Globus pallidus (tissue), 1 donor: Measurements from ENCODE around the gene PICALM.
A peak's percentile ranks its signal among the peaks of the same experiment; 100 is the strongest.

ENCODE experiments used
- DNase-seq: peaks from one replicate; pipeline ENCODE4 v3.0.0-alpha.2; 2015; ENCODE audit warnings: low spot score

PICALM gene

DNA sequence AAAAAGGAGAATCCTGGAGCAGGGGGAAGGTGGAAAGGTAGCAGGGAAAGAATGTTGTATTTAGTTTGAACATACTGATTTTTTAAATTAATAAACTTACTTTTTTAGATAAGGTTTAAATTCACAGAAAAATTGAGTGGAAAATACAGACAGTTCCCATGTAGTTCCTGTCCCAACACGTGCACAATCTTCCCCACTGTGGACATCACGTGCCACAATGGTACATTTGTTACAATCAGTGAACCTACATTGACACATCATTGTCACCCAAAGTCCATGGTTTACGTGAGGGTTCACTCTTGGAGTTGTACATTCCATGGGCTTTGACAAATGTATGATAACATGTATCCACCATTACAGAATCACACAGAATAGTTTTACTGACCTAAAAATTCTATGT is 10.5 kb upstream of the PICALM start:
- DNase-seq, result no peak

DNA sequence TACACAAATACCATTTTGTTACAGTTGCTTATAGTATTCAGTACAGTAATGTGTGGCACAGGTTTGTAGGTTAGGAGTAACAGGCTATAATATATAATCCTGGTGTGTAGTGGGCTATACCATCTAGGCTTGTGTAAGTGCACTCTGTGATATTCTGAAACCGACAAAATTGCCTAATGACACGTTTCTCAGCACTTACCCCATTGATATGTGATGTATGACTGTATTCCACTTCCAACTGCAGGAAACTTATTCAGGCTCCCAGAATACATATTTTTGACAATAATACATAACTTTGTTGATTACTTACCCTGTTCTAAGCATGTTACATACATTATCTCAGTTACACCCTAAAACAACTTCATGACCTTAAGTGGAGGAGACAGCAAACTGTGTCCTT is 5.1 kb upstream of the PICALM start:
- no peak for DNase-seq

DNA sequence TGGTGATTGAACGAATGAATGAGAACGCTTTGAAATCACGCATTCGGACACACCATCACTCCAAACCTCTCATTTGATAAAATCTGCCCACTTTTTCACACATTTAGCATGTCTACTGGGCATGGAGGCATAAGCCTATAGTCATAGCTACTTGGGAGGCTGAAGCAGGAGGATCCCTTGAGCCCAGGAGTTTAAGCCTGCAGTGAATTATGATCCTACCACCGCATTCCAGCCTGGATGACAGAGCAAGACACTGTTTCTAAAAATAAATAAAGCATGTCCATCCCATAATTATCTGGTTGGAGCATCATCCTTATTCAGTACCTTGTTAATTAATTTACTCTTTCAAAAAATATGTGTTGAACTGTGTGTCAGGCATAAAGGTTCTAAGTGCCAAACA is 3.3 kb upstream of the PICALM start:
- no peak for DNase-seq

DNA sequence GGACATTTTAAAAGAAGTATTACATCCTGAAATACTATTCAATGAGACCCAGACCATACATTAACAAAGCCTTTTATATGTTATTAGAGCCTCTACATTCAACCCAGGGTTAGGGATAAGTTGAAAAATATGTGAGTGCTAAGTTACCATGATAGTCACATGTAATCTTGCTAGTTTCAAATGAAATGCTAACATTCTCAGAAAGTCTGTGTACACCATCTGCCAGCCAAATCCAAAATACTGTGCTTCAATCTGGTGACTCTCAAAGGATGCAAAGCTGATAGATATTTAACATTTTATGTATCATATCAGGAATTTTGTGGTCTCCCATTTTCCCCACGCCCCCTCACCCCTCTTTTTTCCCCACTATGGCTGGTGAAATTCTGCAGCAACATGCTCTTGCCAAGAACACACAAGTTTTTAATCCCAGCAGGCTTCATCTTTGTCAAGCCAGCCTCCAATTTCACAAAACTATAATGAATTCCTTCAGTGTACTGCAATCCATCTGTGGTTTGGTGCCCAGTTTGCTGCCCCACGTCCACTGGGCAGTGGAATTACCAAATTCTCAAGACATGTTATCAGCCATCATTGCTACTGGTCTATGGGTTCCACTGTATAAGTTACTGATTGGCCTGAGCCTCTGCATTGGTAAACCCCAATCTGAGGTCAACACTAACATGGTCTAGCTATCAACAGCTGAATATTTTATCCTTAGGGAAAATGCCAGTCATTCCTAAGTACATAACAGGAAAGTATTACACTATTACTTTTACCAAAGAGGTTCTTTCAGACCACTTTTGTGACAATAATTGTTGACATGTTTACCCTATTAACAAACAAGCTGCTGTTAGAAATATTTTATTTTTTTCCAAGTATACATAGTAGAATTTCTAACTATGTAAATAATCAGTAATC is 1.5 kb upstream of the PICALM start:
- DNase-seq, result no peak

DNA sequence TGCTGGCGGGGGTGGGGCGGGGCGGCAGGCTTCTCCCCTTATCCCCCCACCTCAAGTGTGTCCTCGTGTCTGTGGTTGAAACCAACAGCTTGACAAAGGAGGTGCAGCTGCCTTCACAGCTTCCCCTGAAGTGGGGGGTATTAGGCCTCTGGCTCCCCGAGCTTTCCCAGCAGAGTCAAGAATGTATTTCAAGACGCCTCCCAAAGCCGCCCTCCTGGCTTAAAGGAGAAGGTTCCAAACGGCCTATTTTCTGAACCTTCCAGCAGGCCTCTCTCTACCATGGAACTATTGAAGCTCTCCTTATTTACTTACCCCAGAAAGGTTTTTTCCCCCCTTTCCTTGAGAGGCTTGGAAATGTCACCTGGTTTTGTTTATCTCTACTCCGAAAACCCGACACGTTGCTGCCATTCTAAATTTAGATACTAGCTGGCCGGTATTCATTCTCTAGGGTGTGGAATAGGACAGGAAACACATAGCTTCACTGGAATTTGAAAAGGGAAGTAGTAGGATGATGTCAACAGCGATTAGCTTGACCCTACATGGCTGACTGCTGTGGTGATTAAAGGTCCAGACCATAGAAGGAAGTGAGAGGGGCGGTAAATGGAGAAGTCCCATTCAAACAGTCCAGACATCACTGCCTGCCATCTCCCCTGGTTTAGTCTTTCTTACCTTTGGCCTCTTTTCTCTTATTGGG is 671 bp upstream of the PICALM start:
- DNase-seq, result peak; percentile 76

DNA sequence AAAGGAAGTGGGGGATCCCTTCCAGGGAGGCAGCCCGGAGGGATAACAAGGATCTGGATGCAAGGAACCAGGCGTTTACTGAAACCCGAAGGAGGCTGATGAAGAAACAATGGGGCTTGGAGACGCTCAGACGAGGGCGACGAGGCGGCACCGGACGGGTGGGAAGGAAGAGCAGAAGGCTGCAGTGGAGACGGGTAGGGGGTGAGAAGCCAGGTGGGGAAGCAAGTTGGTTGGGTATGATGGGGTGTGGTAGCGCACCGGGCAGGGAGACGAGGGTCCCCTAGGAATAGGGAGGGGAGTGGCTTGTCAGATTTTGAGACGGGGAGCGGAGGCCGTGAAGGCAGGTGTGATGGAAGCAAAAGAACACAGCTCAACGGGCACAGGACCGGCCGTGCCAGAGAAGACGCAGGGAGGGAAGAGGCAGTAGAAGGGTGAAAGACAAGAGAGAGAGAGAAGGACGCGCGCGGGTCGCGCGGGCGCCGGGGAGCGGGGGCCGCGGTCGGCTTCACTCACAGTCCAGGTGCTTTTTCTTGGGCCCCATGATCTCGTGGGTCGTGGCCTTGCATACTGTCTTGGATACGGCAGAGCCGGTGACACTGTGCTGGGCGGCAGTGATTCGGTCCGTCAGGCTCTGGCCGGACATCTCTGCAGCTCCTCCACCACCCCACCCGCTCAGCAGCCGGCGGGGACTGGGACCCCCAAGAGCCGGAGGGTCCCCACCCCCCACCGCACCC is 579 bp downstream of the PICALM start:
- DNase-seq, result peak; percentile 53

DNA sequence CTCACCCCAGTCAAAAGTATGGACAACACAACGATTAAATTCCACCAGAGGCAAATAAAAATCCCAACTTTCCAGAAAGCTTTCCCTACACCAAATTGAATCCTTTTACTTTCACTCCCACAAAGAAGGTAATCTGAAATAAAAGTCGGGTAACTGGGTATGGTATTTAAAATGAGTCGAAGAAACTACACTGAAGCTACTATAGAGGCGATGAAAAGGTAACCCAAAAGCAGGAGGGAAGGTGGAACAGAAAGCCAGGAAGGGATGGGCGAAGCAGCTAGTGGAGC is 1.1 kb downstream of the PICALM start:
- DNase-seq, result no peak

DNA sequence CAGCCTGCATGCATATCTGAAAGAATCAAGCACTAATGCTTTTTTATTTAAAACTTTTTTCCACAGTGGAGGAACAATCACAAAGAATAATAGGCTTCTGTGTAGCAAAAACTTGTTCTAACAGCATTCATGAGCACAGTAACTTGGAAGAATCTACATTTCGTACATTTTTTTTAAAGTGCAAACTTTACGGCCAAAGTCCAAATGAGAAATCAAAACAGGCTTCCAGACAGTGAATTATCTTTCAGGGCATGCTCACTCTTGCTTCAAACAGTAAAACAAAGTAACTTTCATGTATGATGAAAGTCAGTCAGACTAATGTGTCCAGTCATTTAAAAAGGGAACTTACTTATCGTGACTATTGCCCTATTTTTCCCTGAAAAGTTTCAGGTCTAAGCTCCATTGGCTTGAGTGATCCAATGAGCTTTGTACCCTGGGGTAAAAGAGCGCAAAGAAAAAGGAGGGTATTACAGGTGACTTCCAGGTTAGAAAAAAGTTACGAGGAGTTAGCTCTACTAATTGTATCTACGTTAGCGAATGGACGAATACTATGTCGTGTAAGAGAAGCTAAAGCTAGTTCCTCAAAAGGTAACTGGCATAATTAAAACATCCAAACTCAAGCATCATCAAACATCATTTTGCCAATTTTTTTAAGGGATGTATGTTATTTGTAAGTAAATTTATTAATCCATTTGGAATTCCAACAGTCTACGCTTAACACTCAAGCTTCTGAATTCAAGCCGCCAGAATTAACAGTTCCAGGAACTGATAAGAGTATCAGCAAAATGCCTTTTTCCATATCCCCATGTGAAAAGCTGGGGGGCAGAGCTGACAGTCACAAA is 1.7 kb downstream of the PICALM start:
- peak; percentile 64 for DNase-seq

DNA sequence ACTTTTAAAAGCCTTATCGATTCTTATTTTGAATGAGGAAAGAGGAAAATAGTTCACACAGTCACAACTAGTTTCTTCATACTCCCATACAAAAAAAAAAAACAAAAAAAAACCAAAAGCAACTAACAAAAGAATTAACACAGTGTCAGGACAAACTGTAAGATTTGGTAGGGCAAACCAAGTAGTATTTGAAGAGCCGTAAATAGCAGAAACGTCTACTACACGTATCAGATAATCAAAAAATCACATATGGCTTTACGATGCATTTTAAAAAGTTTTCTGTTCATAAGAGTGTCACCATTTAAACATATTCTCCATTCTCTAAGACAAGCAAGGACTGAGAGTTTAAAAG is 2.3 kb downstream of the PICALM start:
- DNase-seq, result peak; percentile 43

DNA sequence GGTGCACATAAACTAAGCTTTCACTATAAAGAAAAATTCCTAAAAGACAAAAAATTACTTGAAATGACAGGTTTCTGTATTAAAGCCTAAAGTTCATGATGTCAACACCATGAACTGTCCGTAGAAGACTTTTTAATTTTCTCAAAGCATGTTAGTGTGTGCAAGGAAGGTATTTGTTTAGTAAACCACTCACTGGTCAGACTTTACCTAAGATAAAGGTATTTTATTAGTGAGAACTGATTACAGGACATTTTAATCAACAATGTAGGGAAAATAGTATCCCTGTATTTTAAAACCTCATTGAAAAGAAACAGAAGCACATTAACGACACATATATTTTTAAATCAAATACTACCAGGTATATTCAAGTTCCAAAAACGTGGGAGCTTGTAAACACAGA is 2.9 kb downstream of the PICALM start:
- no peak for DNase-seq

DNA sequence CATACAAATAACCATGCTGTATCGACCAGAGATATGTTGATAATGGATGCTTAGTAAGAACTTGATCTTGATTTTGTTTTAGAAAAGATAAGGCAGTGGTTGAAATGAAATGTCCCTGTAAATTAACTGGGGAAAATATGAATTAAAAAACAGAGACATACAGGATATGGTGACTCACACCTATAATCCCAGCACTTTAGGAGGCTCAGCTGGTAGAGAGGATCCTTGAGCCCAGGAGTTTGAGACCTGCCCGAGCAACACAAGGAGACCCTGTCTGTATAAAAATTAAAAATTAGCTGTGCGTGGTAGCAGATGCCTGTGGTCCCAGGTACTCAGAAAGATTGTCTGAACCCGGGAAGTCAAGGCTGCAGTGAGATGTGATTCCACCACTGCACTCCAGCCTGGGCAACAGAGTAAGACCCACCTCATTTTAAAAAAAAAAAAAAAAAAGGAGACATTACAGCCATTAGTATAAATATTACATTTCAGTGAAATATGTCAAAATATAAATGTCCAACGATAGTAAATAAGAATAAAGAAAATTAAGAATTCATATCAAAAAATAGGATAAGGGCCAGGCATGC is 4.6 kb downstream of the PICALM start:
- no peak for DNase-seq

DNA sequence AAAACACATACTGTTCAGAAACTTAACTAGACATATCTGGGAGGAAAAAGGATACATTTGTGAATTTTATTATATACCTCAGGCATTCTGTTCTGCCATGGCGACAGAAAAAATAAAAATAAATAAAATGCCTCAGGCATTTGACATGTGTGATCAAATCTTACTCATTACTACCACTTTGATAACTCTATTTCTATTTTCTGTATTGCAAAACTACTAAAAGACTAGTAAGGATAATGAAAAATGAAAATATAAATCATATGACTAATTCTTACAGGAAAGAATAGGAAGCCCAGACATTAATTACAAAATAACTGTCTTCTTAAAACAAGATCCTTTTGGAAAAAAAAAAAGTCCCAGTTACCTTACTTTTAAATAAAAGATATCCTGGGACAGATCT is 5.3 kb downstream of the PICALM start:
- DNase-seq, result no peak

DNA sequence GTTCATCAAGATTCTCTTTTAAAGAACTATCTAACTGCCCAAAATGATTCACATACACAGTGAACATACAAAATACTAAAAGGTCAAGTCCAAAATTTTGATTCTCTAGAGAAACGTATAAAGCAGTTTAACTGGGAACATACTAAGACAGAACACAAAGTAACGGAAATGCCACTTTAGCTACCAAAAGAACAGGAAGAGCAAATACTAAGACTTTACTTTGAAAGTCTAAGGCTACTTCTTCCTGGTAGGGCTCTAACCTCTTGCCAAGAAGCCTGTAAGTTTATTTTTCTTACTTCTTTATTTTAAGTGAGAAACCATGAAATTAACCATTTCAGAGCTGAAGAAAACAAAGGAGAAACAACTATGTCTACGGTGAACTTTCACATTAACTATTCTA is 6.2 kb downstream of the PICALM start:
- DNase-seq, result peak; percentile 42

DNA sequence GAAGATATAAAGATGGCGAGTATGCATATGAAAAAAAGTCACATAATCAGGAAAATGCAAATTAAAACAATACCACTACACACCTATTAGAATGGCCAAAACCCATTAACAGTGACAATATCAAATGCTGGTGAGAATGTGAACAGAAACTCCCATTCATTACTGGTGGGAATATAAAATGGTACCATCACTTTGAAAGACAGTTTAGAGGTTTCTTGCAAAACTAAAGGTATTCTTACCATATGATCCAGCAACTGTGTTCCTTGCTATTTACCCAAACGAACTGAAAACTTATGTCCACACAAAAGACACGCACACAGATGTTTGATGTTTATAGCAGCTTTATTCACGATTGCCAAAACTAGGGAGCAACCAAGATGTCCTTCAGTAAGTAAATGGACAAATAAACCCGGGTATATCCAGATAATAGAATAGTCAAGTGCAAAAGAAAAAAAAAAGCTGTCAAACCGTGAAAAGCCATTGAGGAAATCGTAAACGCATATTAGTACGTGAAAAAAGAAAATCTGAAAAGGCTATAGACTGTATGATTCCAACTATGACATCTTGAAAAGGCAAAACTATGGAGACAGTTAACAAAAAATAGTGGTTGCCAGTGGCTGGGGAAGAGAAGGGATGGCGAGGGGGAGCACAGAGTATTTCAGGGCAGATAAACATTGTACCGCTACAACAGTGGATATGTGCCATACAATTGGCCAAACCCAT is 7.2 kb downstream of the PICALM start:
- no peak for DNase-seq

DNA sequence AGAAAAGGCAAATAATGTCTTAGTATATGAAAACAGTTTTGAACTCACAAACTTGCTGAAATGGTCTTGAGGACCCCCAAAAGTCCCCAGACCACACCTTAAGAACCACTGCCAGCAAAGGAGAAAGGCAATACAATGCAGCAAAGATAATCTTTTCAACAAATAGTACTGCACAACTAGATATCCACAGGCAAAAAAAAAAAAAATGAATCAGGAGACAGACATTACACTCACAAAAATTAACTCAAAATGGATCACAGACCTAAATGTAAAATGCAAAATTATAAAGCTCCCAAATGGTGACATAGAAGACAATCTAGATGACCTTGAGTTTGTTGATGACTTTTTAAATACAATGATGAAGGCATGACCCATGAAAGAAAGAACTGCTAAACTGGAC is 8.3 kb downstream of the PICALM start:
- DNase-seq, result no peak

DNA sequence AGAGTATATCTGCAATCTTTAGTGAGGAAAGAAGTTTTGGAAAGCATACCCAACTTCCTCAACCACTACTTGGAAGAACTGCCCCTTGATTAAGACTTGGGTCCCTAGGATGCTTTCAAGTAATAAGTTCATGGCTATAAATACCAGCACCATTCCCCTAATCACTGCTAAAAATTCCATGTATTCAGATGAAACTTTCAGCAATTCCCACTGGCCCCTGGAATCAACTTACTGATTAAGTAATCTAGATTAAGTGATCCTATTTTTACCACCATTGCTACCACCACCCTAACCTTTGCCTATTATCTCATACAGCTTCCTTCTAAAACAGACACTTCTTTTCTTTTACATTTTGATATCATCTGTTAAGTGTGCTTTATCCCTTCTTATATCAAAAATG is 10.5 kb downstream of the PICALM start:
- no peak for DNase-seq

DNA sequence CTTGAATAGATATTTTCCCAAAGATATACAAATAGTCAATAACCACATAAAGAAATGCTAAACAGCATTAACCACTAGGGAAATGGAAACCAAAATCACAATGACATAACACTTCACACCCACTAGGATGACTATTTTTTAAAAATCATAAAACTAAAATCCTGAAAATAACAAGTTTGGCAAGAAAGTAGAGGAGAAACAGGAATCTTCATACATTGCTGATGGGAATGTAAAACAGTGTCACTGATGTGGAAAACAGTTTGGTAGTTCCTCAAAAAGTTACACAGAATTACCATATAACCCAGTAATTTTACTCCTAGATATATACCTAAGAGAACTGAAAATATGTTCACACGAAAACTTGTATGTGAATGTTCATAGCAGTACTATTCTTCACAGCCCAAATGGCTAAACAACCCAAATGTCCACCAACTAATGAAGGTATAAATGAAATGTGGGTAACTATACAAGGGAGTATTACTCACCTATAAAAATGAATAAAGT is 12.5 kb downstream of the PICALM start:
- no peak for DNase-seq

DNA sequence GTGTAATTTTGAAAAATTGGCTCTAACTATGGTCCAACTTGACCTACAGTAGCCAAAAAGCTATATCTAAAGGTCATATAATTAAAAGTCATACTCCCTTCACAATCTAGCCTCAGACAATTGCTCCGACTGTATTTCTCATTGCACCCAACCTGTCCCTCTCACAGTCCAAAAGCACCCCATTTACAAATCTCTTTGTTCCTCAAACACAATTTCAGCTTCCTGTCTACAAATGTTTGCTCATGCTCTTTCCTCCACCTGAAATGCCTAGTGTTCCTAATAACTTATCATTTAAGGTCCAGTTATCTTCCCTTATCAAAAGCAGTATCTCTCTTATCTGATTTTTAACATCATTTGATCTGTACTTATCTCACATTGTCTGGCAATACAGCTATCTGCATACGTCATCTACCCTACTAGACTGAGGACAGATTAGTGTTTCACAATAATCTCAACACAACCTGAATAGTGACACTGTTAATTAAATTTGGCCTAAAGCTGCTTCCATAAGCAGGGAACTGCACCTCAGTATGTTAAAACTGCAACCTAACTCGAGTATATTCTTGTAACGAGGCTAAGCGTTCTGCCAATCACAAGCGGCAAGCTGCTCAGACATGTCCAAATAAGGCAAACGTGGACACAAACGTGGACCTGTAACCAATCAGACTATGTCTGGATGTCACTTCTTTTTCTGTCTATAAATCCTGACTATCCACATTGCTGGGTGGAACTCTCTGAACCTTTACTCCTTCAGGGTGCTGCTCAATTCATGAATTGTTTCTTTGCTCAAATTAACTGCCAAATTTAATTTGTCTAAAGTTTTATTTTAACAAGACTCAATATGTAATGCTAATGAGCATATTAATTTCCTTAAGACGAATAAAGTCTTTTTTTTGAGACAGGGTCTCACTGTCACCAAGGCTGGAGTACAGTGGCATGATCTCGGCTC is 15.9 kb downstream of the PICALM start:
- no peak for DNase-seq

DNA sequence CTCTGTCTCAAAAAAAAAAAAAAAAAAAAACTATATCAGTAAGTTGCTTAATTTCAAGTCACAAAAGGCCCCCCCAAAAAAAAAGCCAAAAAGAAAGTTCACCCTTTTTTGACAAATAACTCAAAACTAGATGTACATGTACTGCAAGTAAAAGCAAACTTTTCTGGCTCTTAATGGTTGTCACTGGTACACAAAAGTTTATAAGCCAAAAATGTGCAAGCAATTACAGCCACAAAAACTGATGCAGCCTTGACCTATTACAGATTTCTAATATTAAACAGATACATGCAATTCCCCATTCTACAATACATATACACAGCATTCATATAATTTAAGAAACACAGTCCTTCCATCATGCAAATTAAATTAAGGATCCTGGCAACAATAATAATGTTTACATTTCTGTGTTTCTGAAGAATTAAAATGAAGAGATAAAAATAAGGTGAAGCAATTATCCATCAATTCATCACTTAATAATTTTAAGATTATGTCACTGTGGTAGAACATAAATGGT is 18.6 kb downstream of the PICALM start:
- no peak for DNase-seq
